Measurements from ENCODE around the gene ACOXL.

Gene ACOXL

GRCh38 chr2:110863726-110864125 is 131.4 kb downstream of the ACOXL start:
- H3K9ac ChIP-seq (ENCODE audit: low read length) = no peak overlapping the region
- no peaks in the 10 kb centered on the region for H3K36me3 ChIP-seq (ENCODE audit: control insufficient read depth, insufficient read depth, low read length, severe bottlenecking)
- no peaks in the 10 kb centered on the region for H3K9me3 ChIP-seq (ENCODE audit: control insufficient read depth, low read length)
- H3K27me3 ChIP-seq (replicated peaks; ENCODE audit: control insufficient read depth, insufficient read depth, low read length) = peaks cover 43% of the 10 kb centered on the region
- no peaks in the 10 kb centered on the region for H3K4me1 ChIP-seq (ENCODE audit: control insufficient read depth, insufficient read depth, low read length)
- no peak for DNase-seq (ENCODE audit: low read depth)
- no peak overlapping the region for H3K4me3 ChIP-seq (ENCODE audit: low read length)

- no peak for DNase-seq (ENCODE audit: low read depth)
- H3K36me3 ChIP-seq (ENCODE audit: control insufficient read depth, insufficient read depth, low read length, severe bottlenecking) = no peaks in the 10 kb centered on the region
- no peaks in the 10 kb centered on the region for H3K9me3 ChIP-seq (ENCODE audit: control insufficient read depth, low read length)
- H3K4me3 ChIP-seq (ENCODE audit: low read length) = no peak overlapping the region
- H3K9ac ChIP-seq (ENCODE audit: low read length) = no peak overlapping the region
- H3K27me3 ChIP-seq (replicated peaks; ENCODE audit: control insufficient read depth, insufficient read depth, low read length) = peaks cover 38% of the 10 kb centered on the region
- H3K4me1 ChIP-seq (ENCODE audit: control insufficient read depth, insufficient read depth, low read length) = no peaks in the 10 kb centered on the region
These were observed 131.8 kb downstream of the ACOXL start for GRCh38 chr2:110864176-110864575.

GRCh38 chr2:110864731-110865130 is 132.4 kb downstream of the ACOXL start:
- Histone ChIP-seq H3K9ac (ENCODE audit: low read length) (no peak overlapping the region), H3K9me3 (ENCODE audit: control insufficient read depth, low read length) (no peaks in the 10 kb centered on the region), H3K4me3 (ENCODE audit: low read length) (no peak overlapping the region), H3K36me3 (ENCODE audit: control insufficient read depth, insufficient read depth, low read length, severe bottlenecking) (no peaks in the 10 kb centered on the region), H3K27me3 (replicated peaks; ENCODE audit: control insufficient read depth, insufficient read depth, low read length) (peaks cover 32% of the 10 kb centered on the region), H3K4me1 (ENCODE audit: control insufficient read depth, insufficient read depth, low read length) (no peaks in the 10 kb centered on the region)
- no peak for DNase-seq (ENCODE audit: low read depth)

- no peaks in the 10 kb centered on the region for H3K4me1 ChIP-seq (ENCODE audit: control insufficient read depth, insufficient read depth, low read length)
- H3K27me3 ChIP-seq (replicated peaks; ENCODE audit: control insufficient read depth, insufficient read depth, low read length) = peaks cover 31% of the 10 kb centered on the region
- DNase-seq (ENCODE audit: low read depth) = no peak
- no peaks in the 10 kb centered on the region for H3K36me3 ChIP-seq (ENCODE audit: control insufficient read depth, insufficient read depth, low read length, severe bottlenecking)
- no peaks in the 10 kb centered on the region for H3K9me3 ChIP-seq (ENCODE audit: control insufficient read depth, low read length)
- no peak overlapping the region for H3K9ac ChIP-seq (ENCODE audit: low read length)
- no peak overlapping the region for H3K4me3 ChIP-seq (ENCODE audit: low read length)
These were observed 132.8 kb downstream of the ACOXL start for GRCh38 chr2:110865188-110865587.

- Histone ChIP-seq H3K9me3 (ENCODE audit: control insufficient read depth, low read length) (no peaks in the 10 kb centered on the region), H3K4me1 (ENCODE audit: control insufficient read depth, insufficient read depth, low read length) (peaks cover 3% of the 10 kb centered on the region), H3K36me3 (ENCODE audit: control insufficient read depth, insufficient read depth, low read length, severe bottlenecking) (no peaks in the 10 kb centered on the region), H3K27me3 (replicated peaks; ENCODE audit: control insufficient read depth, insufficient read depth, low read length) (peaks cover 23% of the 10 kb centered on the region), H3K4me3 (ENCODE audit: low read length) (no peak overlapping the region), H3K9ac (ENCODE audit: low read length) (no peak overlapping the region)
- no peak for DNase-seq (ENCODE audit: low read depth)
These were observed 133.7 kb downstream of the ACOXL start for GRCh38 chr2:110866045-110866444.

GRCh38 chr2:110866466-110866865 is 134.1 kb downstream of the ACOXL start:
- H3K4me3 ChIP-seq (ENCODE audit: low read length) = no peak overlapping the region
- no peaks in the 10 kb centered on the region for H3K36me3 ChIP-seq (ENCODE audit: control insufficient read depth, insufficient read depth, low read length, severe bottlenecking)
- peaks cover 3% of the 10 kb centered on the region for H3K4me1 ChIP-seq (ENCODE audit: control insufficient read depth, insufficient read depth, low read length)
- DNase-seq (ENCODE audit: low read depth) = no peak
- H3K9ac ChIP-seq (ENCODE audit: low read length) = no peak overlapping the region
- no peaks in the 10 kb centered on the region for H3K9me3 ChIP-seq (ENCODE audit: control insufficient read depth, low read length)
- peaks cover 23% of the 10 kb centered on the region for H3K27me3 ChIP-seq (replicated peaks; ENCODE audit: control insufficient read depth, insufficient read depth, low read length)

- Histone ChIP-seq H3K9me3 (ENCODE audit: control insufficient read depth, low read length) (no peaks in the 10 kb centered on the region), H3K4me3 (ENCODE audit: low read length) (no peak overlapping the region), H3K27me3 (replicated peaks; ENCODE audit: control insufficient read depth, insufficient read depth, low read length) (peaks cover 21% of the 10 kb centered on the region), H3K9ac (ENCODE audit: low read length) (no peak overlapping the region), H3K36me3 (ENCODE audit: control insufficient read depth, insufficient read depth, low read length, severe bottlenecking) (no peaks in the 10 kb centered on the region), H3K4me1 (ENCODE audit: control insufficient read depth, insufficient read depth, low read length) (peaks cover 3% of the 10 kb centered on the region)
- DNase-seq (ENCODE audit: low read depth) = no peak
These were observed 134.7 kb downstream of the ACOXL start for GRCh38 chr2:110867078-110867477.

- Histone ChIP-seq H3K36me3 (ENCODE audit: control insufficient read depth, insufficient read depth, low read length, severe bottlenecking) (no peaks in the 10 kb centered on the region), H3K9me3 (ENCODE audit: control insufficient read depth, low read length) (no peaks in the 10 kb centered on the region), H3K4me3 (ENCODE audit: low read length) (no peak overlapping the region), H3K9ac (ENCODE audit: low read length) (no peak overlapping the region), H3K4me1 (ENCODE audit: control insufficient read depth, insufficient read depth, low read length) (peaks cover 3% of the 10 kb centered on the region), H3K27me3 (replicated peaks; ENCODE audit: control insufficient read depth, insufficient read depth, low read length) (peaks cover 18% of the 10 kb centered on the region)
- no peak for DNase-seq (ENCODE audit: low read depth)
These were observed 136.6 kb downstream of the ACOXL start for GRCh38 chr2:110868971-110869370.

- no peak for DNase-seq (ENCODE audit: low read depth)
- H3K9me3 ChIP-seq (ENCODE audit: control insufficient read depth, low read length) = no peaks in the 10 kb centered on the region
- no peak overlapping the region for H3K4me3 ChIP-seq (ENCODE audit: low read length)
These were observed 137.4 kb downstream of the ACOXL start for GRCh38 chr2:110869472-110870446.

GRCh38 chr2:110870545-110870944 is 138.2 kb downstream of the ACOXL start:
- no peak overlapping the region for H3K4me3 ChIP-seq (ENCODE audit: low read length)
- no peak for DNase-seq (ENCODE audit: low read depth)
- H3K4me1 ChIP-seq (ENCODE audit: control insufficient read depth, insufficient read depth, low read length) = peaks cover 3% of the 10 kb centered on the region
- H3K27me3 ChIP-seq (replicated peaks; ENCODE audit: control insufficient read depth, insufficient read depth, low read length) = peaks cover 24% of the 10 kb centered on the region
- no peaks in the 10 kb centered on the region for H3K36me3 ChIP-seq (ENCODE audit: control insufficient read depth, insufficient read depth, low read length, severe bottlenecking)
- H3K9me3 ChIP-seq (ENCODE audit: control insufficient read depth, low read length) = no peaks in the 10 kb centered on the region
- H3K9ac ChIP-seq (ENCODE audit: low read length) = no peak overlapping the region

More at GRCh38 chr2:110869472-110870446, 137.4 kb downstream of the ACOXL start:
- Histone ChIP-seq H3K4me1 (ENCODE audit: control insufficient read depth, insufficient read depth, low read length) (peaks cover 3% of the 10 kb centered on the region), H3K36me3 (ENCODE audit: control insufficient read depth, insufficient read depth, low read length, severe bottlenecking) (no peaks in the 10 kb centered on the region), H3K27me3 (replicated peaks; ENCODE audit: control insufficient read depth, insufficient read depth, low read length) (peaks cover 16% of the 10 kb centered on the region), H3K9ac (ENCODE audit: low read length) (no peak overlapping the region)

GRCh38 chr2:110871637-110872036 is 139.3 kb downstream of the ACOXL start:
- DNase-seq (ENCODE audit: low read depth) = no peak
- H3K9ac ChIP-seq (ENCODE audit: low read length) = no peak overlapping the region

More at GRCh38 chr2:110871637-110872036, 139.3 kb downstream of the ACOXL start:
- Histone ChIP-seq H3K27me3 (replicated peaks; ENCODE audit: control insufficient read depth, insufficient read depth, low read length) (peaks cover 19% of the 10 kb centered on the region), H3K9me3 (ENCODE audit: control insufficient read depth, low read length) (no peaks in the 10 kb centered on the region), H3K36me3 (ENCODE audit: control insufficient read depth, insufficient read depth, low read length, severe bottlenecking) (no peaks in the 10 kb centered on the region), H3K4me1 (ENCODE audit: control insufficient read depth, insufficient read depth, low read length) (peaks cover 3% of the 10 kb centered on the region), H3K4me3 (ENCODE audit: low read length) (no peak overlapping the region)

Measured in adipocyte (in vitro differentiated cells).